OCI-LY1 (cell line): Measurements from ENCODE around the gene STAMBPL1.

Experiments
- CTCF ChIP-seq: fragments of 200-600 bp; sonication (generic), shearing (Covaris generic); IDR thresholded peaks from 2 replicates; pipeline ENCODE4 v1.5.1; 2017; ENCODE audit warnings: mild to moderate bottlenecking, antibody characterized with exemption, low read length, moderate library complexity, mixed read lengths
- EZH2 ChIP-seq: fragments of 200-600 bp; sonication (generic), shearing (Covaris generic); IDR thresholded peaks from 2 replicates; pipeline ENCODE4 v1.8.0; 2017; ENCODE audit warnings: borderline replicate concordance, mixed run types, mild to moderate bottlenecking, antibody characterized with exemption, low read length, moderate library complexity, mixed read lengths

DNA sequence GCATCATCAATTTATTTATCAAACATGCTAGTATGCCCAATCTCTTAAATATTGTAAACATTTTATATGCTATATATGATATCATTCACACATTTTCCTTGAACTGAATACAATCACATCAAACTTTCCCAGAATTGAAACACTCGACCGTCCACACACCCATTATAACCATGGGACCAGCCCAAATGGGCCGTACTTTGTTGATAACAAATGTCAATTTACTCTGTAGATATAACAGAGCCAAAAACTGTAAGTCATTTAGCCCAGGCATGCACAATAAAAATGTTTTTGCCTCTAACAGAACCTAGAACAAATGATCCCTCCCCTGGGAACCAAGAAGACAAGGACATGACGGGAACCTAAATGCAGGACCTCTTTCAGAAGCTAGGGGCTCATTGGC is 27.7 kb upstream of the STAMBPL1 start:
- TF ChIP-seq CTCF (no peak), EZH2 (no peak)
